Upper lobe of left lung (tissue), 4 donors: ENCODE results near the gene SDK1.

ENCODE experiments used
- POLR2A ChIP-seq, 4 donors: fragments of 450-650 bp; IDR thresholded peaks; one replicate each; pipeline ENCODE4 v1.5.1; 2016 to 2017; ENCODE audit warnings: antibody characterized with exemption in 4 of 4, mild to moderate bottlenecking in 2 of 4
- POLR2AphosphoS5 ChIP-seq, 2 donors: sonication (generic); formaldehyde crosslinking; IDR thresholded peaks; one replicate each; pipeline ENCODE4 v1.5.1; 2017; ENCODE audit warnings: antibody characterized with exemption in 2 of 2
- TF ChIP-seq, protein P1 (sequence below), 6 experiments: fragments of 450-650 bp in 4 of 6; fragments of 200-600 bp in 2 of 6; sonication (generic) in 2 of 6; IDR thresholded peaks; one replicate each; pipeline ENCODE4 v1.5.1; 2016 to 2019; ENCODE audit warnings: antibody characterized with exemption in 6 of 6

DNA sequence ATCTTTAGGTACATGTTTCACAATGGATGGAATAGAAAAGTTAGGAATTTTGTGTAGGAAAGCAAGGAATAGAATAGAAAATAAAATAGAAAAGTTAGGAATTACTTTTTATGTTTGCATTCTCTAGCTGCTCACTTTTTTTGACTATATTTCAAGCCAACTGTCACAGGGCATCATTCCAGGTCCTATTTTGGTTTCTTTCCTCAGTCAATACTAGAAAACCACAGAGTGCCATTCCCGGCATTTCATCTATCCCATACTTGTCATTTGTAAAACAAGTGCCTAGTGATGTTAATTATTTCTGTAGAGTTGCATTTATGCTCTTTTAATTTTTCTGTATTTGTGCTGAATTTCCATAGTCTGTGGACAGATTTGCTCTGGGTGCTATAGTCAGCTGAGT lies 66.2 kb downstream of the SDK1 start:
- no peak for TF ChIP-seq POLR2AphosphoS5 (IDR thresholded peaks at IDR 0.05)
- no peak for TF ChIP-seq POLR2A (IDR thresholded peaks at IDR 0.05)
- TF ChIP-seq, protein P1, sequence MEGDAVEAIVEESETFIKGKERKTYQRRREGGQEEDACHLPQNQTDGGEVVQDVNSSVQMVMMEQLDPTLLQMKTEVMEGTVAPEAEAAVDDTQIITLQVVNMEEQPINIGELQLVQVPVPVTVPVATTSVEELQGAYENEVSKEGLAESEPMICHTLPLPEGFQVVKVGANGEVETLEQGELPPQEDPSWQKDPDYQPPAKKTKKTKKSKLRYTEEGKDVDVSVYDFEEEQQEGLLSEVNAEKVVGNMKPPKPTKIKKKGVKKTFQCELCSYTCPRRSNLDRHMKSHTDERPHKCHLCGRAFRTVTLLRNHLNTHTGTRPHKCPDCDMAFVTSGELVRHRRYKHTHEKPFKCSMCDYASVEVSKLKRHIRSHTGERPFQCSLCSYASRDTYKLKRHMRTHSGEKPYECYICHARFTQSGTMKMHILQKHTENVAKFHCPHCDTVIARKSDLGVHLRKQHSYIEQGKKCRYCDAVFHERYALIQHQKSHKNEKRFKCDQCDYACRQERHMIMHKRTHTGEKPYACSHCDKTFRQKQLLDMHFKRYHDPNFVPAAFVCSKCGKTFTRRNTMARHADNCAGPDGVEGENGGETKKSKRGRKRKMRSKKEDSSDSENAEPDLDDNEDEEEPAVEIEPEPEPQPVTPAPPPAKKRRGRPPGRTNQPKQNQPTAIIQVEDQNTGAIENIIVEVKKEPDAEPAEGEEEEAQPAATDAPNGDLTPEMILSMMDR (IDR thresholded peaks at IDR 0.05): no peak
